Measurements from ENCODE around the gene ADAMTSL1. TPM values are rescaled to one million over a fixed set of nuclear protein-coding genes. Genes with fewer than 3 reads are reported as not detected.

The ADAMTSL1 gene
- total RNA-seq, 2 experiments from 2014 or later = not detected

DNA sequence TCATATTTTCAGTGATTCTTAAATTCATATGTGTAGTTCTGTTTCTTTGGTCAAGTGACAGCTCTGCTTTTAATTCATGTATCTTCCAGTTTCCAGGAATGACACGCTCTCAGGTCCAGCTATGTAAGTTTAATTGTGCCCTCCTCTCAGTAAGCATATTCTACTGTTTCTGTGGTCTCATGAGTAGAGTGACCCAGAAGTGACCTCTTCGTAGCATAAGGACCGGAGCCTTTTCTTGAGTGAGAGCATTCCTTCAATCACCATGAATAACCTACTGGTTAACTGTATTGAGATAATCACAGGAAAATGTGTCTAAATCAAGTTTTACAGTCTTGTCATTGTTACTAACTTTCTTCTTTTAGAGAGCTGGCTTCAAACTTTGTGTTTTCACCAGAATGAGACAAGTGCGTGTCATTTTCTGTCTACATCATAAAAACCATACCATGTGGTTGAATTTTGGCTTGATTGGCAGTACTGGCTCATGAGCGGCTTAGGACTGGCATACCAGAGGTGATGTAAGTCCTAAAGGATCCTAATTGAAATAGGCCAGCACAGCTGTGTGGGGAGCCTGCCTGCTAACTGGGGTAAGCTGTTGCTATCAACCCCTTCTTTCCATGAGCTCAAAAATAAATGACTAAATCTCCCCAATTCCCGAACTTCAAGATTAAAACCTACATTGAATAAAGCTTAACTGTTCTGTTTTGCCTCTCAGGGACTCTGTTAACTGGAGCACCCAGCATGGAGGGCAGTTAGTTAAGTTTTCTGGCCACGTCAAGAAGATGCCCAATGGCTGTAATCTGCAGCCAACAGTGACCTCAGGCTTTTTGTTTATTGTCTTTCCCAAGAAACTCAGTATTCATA lies 4.8 kb downstream of the ADAMTSL1 start:
- Mint-ChIP-seq H3K4me3 (no peak overlapping the region), H3K27ac (no peak overlapping the region), H3K36me3 (no peaks in the 10 kb centered on the region), H3K4me1 (no peaks in the 10 kb centered on the region), H3K27me3 (peaks cover 8% of the 10 kb centered on the region), H3K9me3 (no peaks in the 10 kb centered on the region)
- no peak for ATAC-seq (ENCODE audit: low read depth)
- POLR2A ChIA-PET = no interaction called here
- DNase-seq = no peak

DNA sequence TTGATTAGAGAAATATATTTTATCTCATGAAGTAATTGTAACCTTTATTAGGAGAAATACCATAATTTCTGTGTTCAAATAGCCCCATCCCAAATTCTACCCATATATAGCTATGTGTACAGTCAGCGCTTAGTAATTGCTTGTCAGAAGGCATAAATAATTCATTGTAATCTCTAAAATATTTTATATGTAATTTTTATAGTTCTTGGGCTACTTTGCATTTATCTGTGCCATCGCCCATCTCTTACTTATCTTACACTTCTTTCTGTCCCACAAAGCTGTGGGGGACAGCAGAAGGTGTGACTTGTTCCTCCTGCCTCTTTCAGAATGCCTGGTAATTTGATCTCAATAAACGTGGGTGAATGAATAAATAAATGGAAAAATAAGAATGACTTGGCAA lies 5.5 kb downstream of the ADAMTSL1 start:
- Mint-ChIP-seq H3K4me1 (no peaks in the 10 kb centered on the region), H3K36me3 (no peaks in the 10 kb centered on the region), H3K27me3 (peaks cover 6% of the 10 kb centered on the region), H3K27ac (no peak overlapping the region), H3K9me3 (no peaks in the 10 kb centered on the region), H3K4me3 (no peak overlapping the region)
- ATAC-seq (ENCODE audit: low read depth) (no peak), DNase-seq (no peak)
- POLR2A ChIA-PET = no interaction called here

- POLR2A ChIA-PET = no interaction called here
- no peaks in the 10 kb centered on the region for H3K4me1 Mint-ChIP-seq
These were observed 6.7 kb downstream of the ADAMTSL1 start for GRCh38 chr9:18480662-18481093.

DNA sequence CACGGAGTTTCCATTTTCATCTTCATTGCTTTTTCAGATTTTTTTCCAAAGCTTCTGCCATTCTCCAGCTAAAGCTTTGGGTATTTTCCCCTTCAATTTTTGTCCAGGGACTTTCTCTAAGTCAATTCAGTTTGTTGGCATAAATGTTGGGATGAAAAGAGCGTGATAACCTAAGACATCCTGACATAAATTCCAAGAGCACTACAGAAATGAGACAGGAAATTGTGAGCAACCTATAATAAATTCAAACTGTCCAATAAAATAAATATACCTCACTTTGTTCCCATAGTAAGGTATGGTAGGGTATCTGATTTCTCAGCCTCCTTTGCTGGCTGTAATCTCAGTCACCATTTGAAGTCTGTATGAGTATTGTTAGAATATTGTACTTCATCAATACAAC lies 8.4 kb downstream of the ADAMTSL1 start:
- Mint-ChIP-seq H3K36me3 (no peaks in the 10 kb centered on the region), H3K4me3 (no peak overlapping the region), H3K9me3 (no peaks in the 10 kb centered on the region), H3K4me1 (no peaks in the 10 kb centered on the region), H3K27ac (no peak overlapping the region), H3K27me3 (no peaks in the 10 kb centered on the region)
- DNase-seq (no peak), ATAC-seq (ENCODE audit: low read depth) (no peak)
- POLR2A ChIA-PET = no interaction called here

More at GRCh38 chr9:18480662-18481093, 6.7 kb downstream of the ADAMTSL1 start:
- Mint-ChIP-seq H3K27me3 (no peaks in the 10 kb centered on the region), H3K9me3 (no peaks in the 10 kb centered on the region), H3K4me3 (no peak overlapping the region), H3K36me3 (no peaks in the 10 kb centered on the region), H3K27ac (no peak overlapping the region)
- ATAC-seq (ENCODE audit: low read depth) (no peak), DNase-seq (no peak)

GRCh38 chr9:18485714-18486113 lies 11.8 kb downstream of the ADAMTSL1 start:
- no peak overlapping the region for H3K4me3 Mint-ChIP-seq
- H3K36me3 Mint-ChIP-seq = no peaks in the 10 kb centered on the region
- ATAC-seq (ENCODE audit: low read depth) (no peak), DNase-seq (no peak)
- no peak overlapping the region for H3K27ac Mint-ChIP-seq
- H3K4me1 Mint-ChIP-seq = no peaks in the 10 kb centered on the region
- POLR2A ChIA-PET = no interaction called here
- no peaks in the 10 kb centered on the region for H3K9me3 Mint-ChIP-seq
- H3K27me3 Mint-ChIP-seq = no peaks in the 10 kb centered on the region

GRCh38 chr9:18487611-18488010 lies 13.7 kb downstream of the ADAMTSL1 start:
- Mint-ChIP-seq H3K36me3 (no peaks in the 10 kb centered on the region), H3K27me3 (no peaks in the 10 kb centered on the region)
- POLR2A ChIA-PET = no interaction called here

DNA sequence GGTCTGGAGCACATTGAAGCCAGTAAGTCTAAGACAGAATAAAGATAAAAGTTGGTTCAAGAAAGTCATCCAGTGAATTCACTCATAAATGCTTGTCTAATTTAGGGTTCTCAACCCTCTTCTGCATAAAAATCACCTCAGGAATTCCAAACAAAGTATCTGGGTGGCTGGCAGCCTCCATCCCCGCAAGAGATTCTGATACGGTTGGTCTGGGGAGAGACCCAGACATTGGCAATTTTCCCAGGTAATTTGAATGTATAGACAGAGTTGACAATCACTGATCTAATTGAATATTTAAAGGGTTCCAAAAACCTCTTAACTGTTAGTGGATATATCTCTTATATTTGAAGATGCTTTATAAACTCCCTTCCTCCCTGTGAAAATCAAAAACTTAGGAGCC lies 14.9 kb downstream of the ADAMTSL1 start:
- no peak for ATAC-seq (ENCODE audit: low read depth)
- H3K27me3 Mint-ChIP-seq = no peaks in the 10 kb centered on the region
- H3K9me3 Mint-ChIP-seq = no peaks in the 10 kb centered on the region
- no peaks in the 10 kb centered on the region for H3K36me3 Mint-ChIP-seq
- no peaks in the 10 kb centered on the region for H3K4me1 Mint-ChIP-seq
- H3K27ac Mint-ChIP-seq = no peak overlapping the region
- POLR2A ChIA-PET = no interaction called here
- no peak overlapping the region for H3K4me3 Mint-ChIP-seq
- DNase-seq = no peak

More at GRCh38 chr9:18487611-18488010, 13.7 kb downstream of the ADAMTSL1 start:
- Mint-ChIP-seq H3K4me1 (no peaks in the 10 kb centered on the region), H3K27ac (no peak overlapping the region), H3K9me3 (no peaks in the 10 kb centered on the region), H3K4me3 (no peak overlapping the region)
- DNase-seq (no peak), ATAC-seq (ENCODE audit: low read depth) (no peak)

DNA sequence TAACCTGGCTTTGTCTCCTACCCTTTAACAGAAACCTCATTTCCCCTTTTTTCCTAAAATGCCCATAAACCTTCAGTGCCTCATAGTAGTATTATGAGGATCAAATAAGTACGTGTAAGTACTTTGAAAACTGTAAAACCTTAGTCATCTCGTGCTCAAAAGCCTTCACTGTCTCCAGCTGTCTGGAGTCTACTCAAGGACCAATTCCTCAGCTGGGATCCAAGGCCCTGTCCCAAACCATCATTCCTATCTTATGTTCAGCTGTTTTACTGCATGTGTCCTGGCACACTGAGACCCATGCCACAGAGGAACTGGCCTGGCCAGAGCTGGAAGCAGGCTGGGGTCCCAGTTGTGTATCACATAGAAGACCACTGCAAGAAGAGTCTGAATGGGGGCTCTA lies 15.9 kb downstream of the ADAMTSL1 start:
- H3K4me3 Mint-ChIP-seq = no peak overlapping the region
- H3K4me1 Mint-ChIP-seq = no peaks in the 10 kb centered on the region
- POLR2A ChIA-PET = interaction anchor here (0.7 kb wide), 1 partner anchor 268 kb away, joined by 4 read pairs; no protein-coding TSS in a partner anchor
- H3K27ac Mint-ChIP-seq = no peak overlapping the region
- no peak for DNase-seq
- H3K27me3 Mint-ChIP-seq = no peaks in the 10 kb centered on the region
- H3K9me3 Mint-ChIP-seq = no peaks in the 10 kb centered on the region
- H3K36me3 Mint-ChIP-seq = no peaks in the 10 kb centered on the region
- ATAC-seq (ENCODE audit: low read depth) = no peak

GRCh38 chr9:18490641-18491370 lies 16.9 kb downstream of the ADAMTSL1 start:
- Mint-ChIP-seq H3K4me3 (no peak overlapping the region), H3K36me3 (no peaks in the 10 kb centered on the region), H3K4me1 (no peaks in the 10 kb centered on the region), H3K27ac (no peak overlapping the region), H3K9me3 (no peaks in the 10 kb centered on the region), H3K27me3 (no peaks in the 10 kb centered on the region)
- no peak for DNase-seq
- no peak for ATAC-seq (ENCODE audit: low read depth)
- POLR2A ChIA-PET = no interaction called here

DNA sequence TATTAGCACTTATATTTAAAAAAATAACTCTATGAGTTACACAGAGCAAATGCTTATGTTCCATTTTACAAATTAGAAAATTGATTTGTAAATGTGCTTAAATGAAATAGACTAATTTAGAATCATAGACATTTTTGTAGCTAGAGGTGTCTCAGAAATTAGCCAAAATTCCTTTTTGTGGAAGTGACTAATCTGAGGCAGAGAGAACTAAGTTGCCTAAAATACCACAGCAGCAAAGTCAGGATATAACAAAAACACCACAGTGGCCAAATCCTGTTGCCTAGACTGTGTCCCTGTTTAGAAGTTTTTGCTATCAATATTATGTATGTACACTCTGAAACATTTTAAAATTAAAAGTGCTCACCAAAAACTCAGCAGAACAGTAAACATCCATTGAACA lies 18.7 kb downstream of the ADAMTSL1 start:
- no peak overlapping the region for H3K4me3 Mint-ChIP-seq
- POLR2A ChIA-PET = no interaction called here
- H3K27me3 Mint-ChIP-seq = no peaks in the 10 kb centered on the region
- H3K36me3 Mint-ChIP-seq = no peaks in the 10 kb centered on the region
- no peak for DNase-seq
- H3K27ac Mint-ChIP-seq = no peak overlapping the region
- ATAC-seq (ENCODE audit: low read depth) = no peak
- H3K4me1 Mint-ChIP-seq = no peaks in the 10 kb centered on the region
- no peaks in the 10 kb centered on the region for H3K9me3 Mint-ChIP-seq

- Mint-ChIP-seq H3K4me1 (no peaks in the 10 kb centered on the region), H3K4me3 (no peak overlapping the region), H3K9me3 (no peaks in the 10 kb centered on the region), H3K27me3 (no peaks in the 10 kb centered on the region), H3K36me3 (no peaks in the 10 kb centered on the region), H3K27ac (no peak overlapping the region)
- DNase-seq (no peak), ATAC-seq (ENCODE audit: low read depth) (no peak)
- POLR2A ChIA-PET = no interaction called here
These were observed 19.6 kb downstream of the ADAMTSL1 start for GRCh38 chr9:18493451-18493993.

GRCh38 chr9:18495065-18495464 lies 21.1 kb downstream of the ADAMTSL1 start:
- Mint-ChIP-seq H3K36me3 (no peaks in the 10 kb centered on the region), H3K9me3 (no peaks in the 10 kb centered on the region), H3K27ac (no peak overlapping the region), H3K4me3 (no peak overlapping the region), H3K4me1 (no peaks in the 10 kb centered on the region), H3K27me3 (no peaks in the 10 kb centered on the region)
- DNase-seq = no peak
- ATAC-seq (ENCODE audit: low read depth) = no peak
- POLR2A ChIA-PET = no interaction called here

- Mint-ChIP-seq H3K4me3 (no peak overlapping the region), H3K4me1 (no peaks in the 10 kb centered on the region), H3K27ac (no peak overlapping the region), H3K36me3 (no peaks in the 10 kb centered on the region), H3K27me3 (no peaks in the 10 kb centered on the region), H3K9me3 (no peaks in the 10 kb centered on the region)
- DNase-seq (no peak), ATAC-seq (ENCODE audit: low read depth) (no peak)
- POLR2A ChIA-PET = no interaction called here
These were observed 22.5 kb downstream of the ADAMTSL1 start for GRCh38 chr9:18496256-18497000.

All from activated naive CD8-positive, alpha-beta T cell treated with anti-CD3 and anti-CD28 coated beads, Interleukin-2, amount 10 ng/mL, durations not matched to agents 7 days and 5 days (primary cell).